Muscle of arm (tissue), 12 donors: ENCODE results near the gene CYP3A7. TPM values are rescaled to one million over a fixed set of nuclear protein-coding genes. Genes with fewer than 3 reads are reported as not detected.
"Not testable (repeated sequence)": the region's sequence is repeated elsewhere in the genome, so short reads cannot be mapped to it uniquely, and the experiment has no call there.

Source experiments
- DNase-seq: peaks from one replicate; pipeline ENCODE4 v3.0.0-alpha.2; 2013
- polyA plus RNA-seq, 12 donors: library from polyadenylated mRNA; unstranded; fragments of 120-200 nt; gene quantifications; one replicate each; pipeline ENCODE4 v1.2.1, GENCODE V29; 2013; ENCODE audit not compliant: insufficient read length in 12 of 12

Gene CYP3A7
- polyA plus RNA-seq, 12 donors, result 0.24 to 9.4 (median 0.95) TPM; not detected in 3

DNA sequence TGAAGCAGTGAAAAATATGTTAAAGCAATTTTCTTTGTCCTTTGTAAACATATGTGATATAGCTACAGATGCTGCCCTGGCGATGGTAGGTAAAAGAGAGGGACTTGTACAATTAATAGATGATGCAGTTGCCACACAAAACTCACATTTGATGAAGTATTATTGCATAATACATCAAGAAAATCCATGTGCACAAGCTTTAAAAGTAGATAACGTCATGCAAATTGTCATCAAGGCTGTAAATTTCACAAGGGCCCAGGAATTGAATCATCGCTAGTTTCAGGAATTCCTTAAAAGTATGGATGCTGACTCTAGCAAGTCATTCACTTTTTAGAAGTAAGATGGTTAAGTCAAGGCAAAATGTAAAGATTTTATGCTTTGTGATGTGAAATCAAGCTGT lies 65.2 kb downstream of the CYP3A7 start:
- DNase-seq, result no peak

DNA sequence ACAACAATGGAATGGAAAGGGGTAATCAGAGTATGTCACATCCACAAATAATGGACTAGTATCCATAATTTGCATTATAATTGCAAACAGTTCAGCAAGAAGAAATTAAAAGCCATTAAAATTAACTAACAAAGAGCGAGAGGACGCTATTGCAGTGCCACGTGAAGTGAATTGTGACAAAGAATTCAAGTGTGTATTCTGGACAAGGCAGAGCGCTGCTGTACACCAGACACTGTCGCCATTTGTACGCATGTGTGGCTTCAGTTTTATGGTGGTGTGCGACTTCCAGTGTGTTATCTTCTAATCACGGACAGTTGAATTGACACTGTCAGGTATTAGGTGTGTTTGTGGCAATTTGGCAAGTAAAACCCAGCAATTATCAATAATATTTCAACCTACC lies 66.5 kb downstream of the CYP3A7 start:
- DNase-seq, result no peak

DNA sequence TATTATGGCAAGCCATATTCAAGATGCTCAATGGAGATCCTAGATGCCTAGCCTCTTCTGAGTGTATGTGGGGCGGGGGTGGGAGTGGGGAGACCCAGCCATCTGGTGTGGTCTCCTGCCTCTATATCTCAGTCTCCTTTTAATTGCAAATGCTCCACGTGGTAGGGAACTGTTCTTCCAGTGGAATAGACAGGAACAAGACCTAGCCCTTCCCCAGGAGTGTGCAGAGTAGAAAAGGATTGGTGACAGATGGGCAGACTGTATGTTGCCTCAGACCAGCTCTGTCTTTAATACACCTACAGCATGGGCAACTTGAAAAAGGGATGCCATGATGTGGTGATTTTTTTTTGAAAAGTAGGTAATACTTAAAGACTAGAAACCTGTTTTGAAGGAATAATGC lies 67.8 kb downstream of the CYP3A7 start:
- no peak for DNase-seq

DNA sequence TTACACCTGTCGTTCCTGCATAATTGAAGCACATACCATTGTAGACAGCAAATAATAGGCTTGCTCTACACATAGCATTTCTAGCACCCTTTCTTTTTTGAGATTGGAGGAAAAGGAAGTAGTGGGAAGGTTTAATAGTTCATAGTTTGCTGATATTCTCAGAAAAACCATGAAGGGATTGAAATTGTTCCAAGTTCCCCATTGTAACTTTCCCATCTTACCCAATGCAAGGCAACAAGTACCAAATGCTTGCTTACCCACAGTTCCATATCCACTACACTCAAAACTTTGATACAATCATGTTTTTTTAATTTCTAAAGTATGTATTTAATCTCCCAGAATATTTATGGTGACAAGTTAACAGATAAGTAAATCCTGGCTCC lies 69.0 kb downstream of the CYP3A7 start:
- DNase-seq, result no peak

DNA sequence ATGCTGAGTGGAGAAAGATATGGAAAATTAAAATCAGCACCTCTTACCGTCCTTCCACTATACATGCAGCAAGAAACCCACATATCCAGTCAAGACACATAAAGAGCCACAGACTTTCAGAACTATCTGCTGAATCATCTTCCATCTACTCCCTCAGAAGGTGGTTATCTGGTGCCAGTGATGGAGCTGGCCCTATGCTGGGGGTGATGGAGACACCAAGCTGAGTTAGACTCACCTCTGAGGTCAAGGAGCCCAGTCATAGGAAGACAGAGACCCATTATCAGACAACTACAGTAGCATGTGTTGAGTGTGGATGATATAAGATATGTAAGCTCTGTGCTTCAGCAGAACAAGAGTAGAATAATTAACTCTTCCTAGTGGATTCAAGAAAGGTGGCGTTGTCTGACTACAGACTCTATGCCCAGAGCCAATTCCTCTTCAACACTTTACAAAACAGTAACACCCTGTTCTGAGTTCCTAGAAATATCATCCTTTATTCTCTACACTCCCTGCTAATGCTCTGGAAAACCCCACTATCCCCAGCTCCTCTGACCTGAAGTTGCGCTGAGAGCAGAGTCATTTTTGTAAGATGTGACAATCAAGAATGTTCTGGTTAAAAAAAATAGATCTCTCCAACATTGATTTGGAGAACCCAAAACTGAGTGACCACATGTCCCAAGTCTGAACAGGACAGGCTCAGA lies 69.5 kb downstream of the CYP3A7 start:
- DNase-seq, result no peak

DNA sequence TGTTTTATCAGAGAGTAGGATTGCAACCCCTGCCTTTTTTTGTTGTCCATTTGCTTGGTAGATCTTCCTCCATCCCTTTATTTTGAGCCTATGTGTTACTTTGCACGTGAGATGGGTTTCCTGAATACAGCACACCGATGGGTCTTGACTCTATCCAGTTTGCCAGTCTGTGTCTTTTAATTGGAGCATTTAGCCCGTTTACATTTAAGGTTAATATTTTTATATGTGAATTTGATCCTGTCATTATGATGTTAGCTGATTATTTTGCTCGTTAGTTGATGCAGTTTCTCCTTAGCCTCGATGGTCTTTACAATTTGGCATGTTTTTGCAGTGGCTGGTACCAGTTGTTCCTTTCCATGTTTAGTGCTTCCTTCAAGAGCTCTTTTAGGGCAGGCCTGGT lies 77.1 kb downstream of the CYP3A7 start:
- not testable (repeated sequence) for DNase-seq

Other genes starting within 250 kb of the CYP3A7 start
- 10 to 100 TPM in 5 of 12 donors, 1 to 10 TPM in 6, not detected in 1; 8.2 to 47.3 (median 9.8) TPM for gene ZNF394, start 234.9 kb downstream of the CYP3A7 start, polyA plus RNA-seq
- gene ZKSCAN5, start 230.5 kb downstream of the CYP3A7 start, polyA plus RNA-seq, result 10 to 100 TPM in 9 of 12 donors, 1 to 10 TPM in 2, not detected in 1; 7.0 to 12.1 (median 11.1) TPM
- 10 to 100 TPM in 6 of 12 donors, 1 to 10 TPM in 5, not detected in 1; 9.3 to 12.2 (median 10.5) TPM for gene FAM200A, start 183.1 kb downstream of the CYP3A7 start, polyA plus RNA-seq
- gene ZNF655, start 176.6 kb downstream of the CYP3A7 start, polyA plus RNA-seq, result 10 to 100 TPM in 11 of 12 donors, not detected in 1; 34.5 to 84.8 (median 45.2) TPM
- gene TMEM225B, start 136.9 kb downstream of the CYP3A7 start, polyA plus RNA-seq, result 1 to 10 TPM in 1 of 12 donors, under 1 TPM in 8, not detected in 3; 0.42 to 1.0 (median 0.87) TPM
- 10 to 100 TPM in 10 of 12 donors, 1 to 10 TPM in 1, not detected in 1; 9.9 to 26.8 (median 11.0) TPM for gene ZSCAN25, start 118.2 kb downstream of the CYP3A7 start, polyA plus RNA-seq
- 10 to 100 TPM in 1 of 12 donors, 1 to 10 TPM in 7, under 1 TPM in 3, not detected in 1; 0.68 to 14.2 (median 1.4) TPM for gene CYP3A5, start 55.2 kb downstream of the CYP3A7 start, polyA plus RNA-seq
- gene CYP3A4, start 49.0 kb upstream of the CYP3A7 start, polyA plus RNA-seq, result under 1 TPM in 7 of 12 donors, not detected in 5; 0.08 to 0.33 (median 0.15) TPM
- gene CYP3A43, start 92.8 kb upstream of the CYP3A7 start, polyA plus RNA-seq, result under 1 TPM in 5 of 12 donors, not detected in 7; 0.14 to 0.34 (median 0.20) TPM
- gene OR2AE1, start 141.8 kb upstream of the CYP3A7 start, polyA plus RNA-seq, result under 1 TPM in 1 of 12 donors, not detected in 11; 0.23 TPM
- gene TRIM4, start 184.3 kb upstream of the CYP3A7 start, polyA plus RNA-seq, result 10 to 100 TPM in 11 of 12 donors, not detected in 1; 14.4 to 24.5 (median 16.4) TPM
- under 1 TPM in 10 of 12 donors, not detected in 2; 0.18 to 0.70 (median 0.38) TPM for gene GJC3, start 194.4 kb upstream of the CYP3A7 start, polyA plus RNA-seq
- 1 to 10 TPM in 2 of 12 donors, under 1 TPM in 7, not detected in 3; 0.57 to 1.6 (median 0.69) TPM for gene AZGP1, start 240.8 kb upstream of the CYP3A7 start, polyA plus RNA-seq